Fibroblast of pulmonary artery (primary cell): ENCODE data around the gene ANKRD29.

Source experiments
- DNase-seq: peaks from one replicate; pipeline ENCODE4 v3.0.0-alpha.2; 2010; ENCODE audit warnings: low read depth
- H3K4me3 ChIP-seq: replicated peaks from 2 replicates; pipeline ENCODE4 v1.5.1; 2011; ENCODE audit warnings: low read depth, mild to moderate bottlenecking, control low read depth, low read length, moderate library complexity
- CTCF ChIP-seq: IDR thresholded peaks from 2 replicates; pipeline ENCODE4 v1.5.1; 2011; ENCODE audit warnings: mild to moderate bottlenecking, control low read depth, low read length, inconsistent platforms; ENCODE audit errors: missing control alignments

ANKRD29 gene

GRCh38 chr18:23570912-23571504, 91.7 kb downstream of the ANKRD29 start:
- TF ChIP-seq CTCF = no peak

GRCh38 chr18:23569299-23570063, 93.2 kb downstream of the ANKRD29 start:
- no peak for TF ChIP-seq CTCF
- no peak for DNase-seq
- no peak overlapping the region for H3K4me3 ChIP-seq

More at GRCh38 chr18:23570912-23571504, 91.7 kb downstream of the ANKRD29 start:
- DNase-seq = no peak
- no peak overlapping the region for H3K4me3 ChIP-seq

DNA sequence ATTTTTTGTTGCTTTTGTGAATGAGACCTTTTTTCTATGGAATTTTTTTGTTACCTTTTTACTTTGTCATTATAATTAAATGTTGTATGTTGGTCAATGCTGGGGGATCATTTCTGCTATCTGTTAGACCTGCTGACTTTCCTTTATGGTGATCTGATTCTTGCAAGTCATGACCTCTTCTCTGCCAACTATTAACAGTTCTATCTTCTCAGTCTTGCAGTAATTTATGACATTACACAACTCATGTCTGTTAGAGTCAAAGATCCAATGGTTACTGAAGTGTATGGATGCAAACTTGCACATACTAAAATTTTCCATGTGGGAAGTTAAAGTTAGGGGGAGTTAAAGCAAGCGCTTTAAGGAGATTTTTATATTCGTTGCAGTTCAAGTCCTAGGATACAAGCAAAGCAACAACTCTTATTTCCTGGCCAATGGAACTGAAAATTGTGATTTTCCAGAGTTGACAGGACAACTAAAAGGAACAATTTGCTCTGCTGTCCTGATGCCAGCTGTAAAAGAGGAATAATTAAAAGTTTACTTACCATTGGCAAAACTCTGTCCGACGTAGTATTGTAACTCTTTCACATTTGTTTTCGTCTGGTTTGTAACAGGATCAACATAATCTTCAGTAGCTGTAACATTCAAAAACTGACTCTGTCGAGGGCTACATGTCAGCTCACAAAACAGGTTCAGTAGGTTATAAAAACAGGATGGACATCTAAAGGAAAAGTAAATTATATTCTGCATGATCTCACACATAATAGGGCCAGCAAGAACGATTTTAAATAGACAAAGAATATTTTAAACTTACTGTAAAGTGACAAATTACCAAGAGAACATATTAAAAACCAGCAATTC, 94.2 kb downstream of the ANKRD29 start:
- H3K4me3 ChIP-seq = no peak overlapping the region
- TF ChIP-seq CTCF = no peak

GRCh38 chr18:23567671-23568070, 95.0 kb downstream of the ANKRD29 start:
- DNase-seq = no peak
- no peak for TF ChIP-seq CTCF
- no peak overlapping the region for H3K4me3 ChIP-seq

More for the DNA sequence above, 94.2 kb downstream of the ANKRD29 start:
- DNase-seq = no peak

- DNase-seq = no peak
These were observed 96.7 kb downstream of the ANKRD29 start for GRCh38 chr18:23565916-23566547.

More at GRCh38 chr18:23565916-23566547, 96.7 kb downstream of the ANKRD29 start:
- TF ChIP-seq CTCF = no peak
- no peak overlapping the region for H3K4me3 ChIP-seq
